ENCODE data around the gene APLP2.
A peak's percentile ranks its signal among the peaks of the same experiment; 100 is the strongest.
"Not testable (repeated sequence)": the region's sequence is repeated elsewhere in the genome, so short reads cannot be mapped to it uniquely, and the experiment has no call there.

The APLP2 gene

GRCh38 chr11:130092661-130093060 lies 23.0 kb downstream of the APLP2 start:
- no peak for DNase-seq

- no peak for DNase-seq
These were observed 24.9 kb downstream of the APLP2 start for GRCh38 chr11:130094614-130095013.

GRCh38 chr11:130095326-130095725 lies 25.6 kb downstream of the APLP2 start:
- no peak for DNase-seq

GRCh38 chr11:130096042-130096441 lies 26.3 kb downstream of the APLP2 start:
- no peak for DNase-seq

- DNase-seq = no peak
These were observed 27.1 kb downstream of the APLP2 start for GRCh38 chr11:130096823-130097222.

GRCh38 chr11:130097285-130097684 lies 27.6 kb downstream of the APLP2 start:
- DNase-seq = no peak

GRCh38 chr11:130099356-130099755 lies 29.7 kb downstream of the APLP2 start:
- no peak for DNase-seq

- no peak for DNase-seq
These were observed 30.8 kb downstream of the APLP2 start for GRCh38 chr11:130100381-130101095.

GRCh38 chr11:130101661-130102060 lies 32.0 kb downstream of the APLP2 start:
- no peak for DNase-seq

- DNase-seq = no peak
These were observed 32.9 kb downstream of the APLP2 start for GRCh38 chr11:130102301-130103249.

- DNase-seq = no peak
These were observed 33.7 kb downstream of the APLP2 start for GRCh38 chr11:130103296-130103814.

GRCh38 chr11:130106381-130106780 lies 36.7 kb downstream of the APLP2 start:
- DNase-seq = no peak

- not testable (repeated sequence) for DNase-seq
These were observed 39.0 kb downstream of the APLP2 start for GRCh38 chr11:130108671-130109070.

GRCh38 chr11:130109386-130109785 lies 39.7 kb downstream of the APLP2 start:
- DNase-seq = no peak

- DNase-seq = no peak
These were observed 40.8 kb downstream of the APLP2 start for GRCh38 chr11:130110339-130111108.

GRCh38 chr11:130112071-130112830 lies 42.6 kb downstream of the APLP2 start:
- no peak for DNase-seq

GRCh38 chr11:130114281-130114680 lies 44.6 kb downstream of the APLP2 start:
- no peak for DNase-seq

- no peak for DNase-seq
These were observed 45.0 kb downstream of the APLP2 start for GRCh38 chr11:130114726-130115125.

GRCh38 chr11:130115218-130115617 lies 45.5 kb downstream of the APLP2 start:
- DNase-seq = no peak

GRCh38 chr11:130118165-130118564 lies 48.5 kb downstream of the APLP2 start:
- peak; percentile 38 for DNase-seq

- DNase-seq = peak; percentile 52
These were observed 49.1 kb downstream of the APLP2 start for GRCh38 chr11:130118636-130119387.
